ENCODE data around the gene SORCS2.

SORCS2 gene

DNA sequence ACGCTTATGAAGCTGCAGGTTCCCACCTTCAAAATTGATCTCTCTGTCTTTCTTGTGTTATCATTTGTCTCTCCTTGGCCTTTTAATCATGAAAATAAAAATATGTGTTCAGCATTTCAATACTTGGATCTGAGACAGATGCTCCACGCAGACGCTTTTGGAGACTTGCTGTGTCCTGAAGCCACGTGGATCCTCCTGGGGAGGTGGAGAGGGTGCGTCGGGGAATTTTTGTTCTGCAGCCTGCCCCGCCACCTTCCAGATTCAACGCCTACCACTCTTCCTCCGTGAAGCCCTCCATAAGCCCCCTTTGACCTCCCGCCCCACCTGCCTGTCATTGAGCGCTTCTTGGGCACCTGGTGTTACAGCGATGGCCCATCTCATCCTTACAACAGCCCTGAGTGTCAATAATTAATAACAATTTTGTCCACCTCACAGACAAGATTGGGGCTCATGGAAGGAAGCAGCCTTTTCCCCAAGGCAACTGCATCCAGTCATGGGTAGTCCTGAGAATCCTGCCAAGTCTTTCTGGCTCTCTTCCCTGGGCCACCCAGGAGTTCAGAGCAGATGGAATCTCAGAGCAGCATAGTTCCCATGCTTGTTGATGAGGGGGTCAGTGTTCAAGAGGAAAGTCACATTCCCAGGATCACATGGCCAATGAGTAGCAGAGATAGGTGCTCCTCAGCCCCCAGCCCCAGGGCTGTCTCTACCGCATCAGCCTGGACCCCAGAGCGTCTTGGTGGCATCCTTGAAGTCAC, 415.0 kb downstream of the SORCS2 start:
- no peak for DNase-seq

DNA sequence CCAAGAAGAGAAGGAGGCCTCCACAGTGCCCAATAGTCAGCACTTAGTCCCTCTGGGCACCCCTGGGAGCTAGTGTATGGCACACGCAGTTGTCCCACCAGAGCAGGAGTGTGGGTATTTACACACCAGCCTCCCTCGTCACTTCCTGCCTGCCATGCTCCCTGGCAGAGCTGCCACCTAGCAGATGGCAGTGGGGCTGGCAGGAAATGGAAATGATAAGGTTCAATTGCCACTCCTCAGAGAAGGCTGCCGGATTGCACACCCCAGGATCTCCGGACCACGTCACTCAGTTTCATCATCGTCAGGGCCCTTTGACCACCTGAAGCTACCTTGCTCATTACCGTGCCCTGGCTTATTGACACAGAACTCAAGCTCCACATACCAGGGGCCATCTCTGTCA, 415.7 kb downstream of the SORCS2 start:
- no peak for DNase-seq

DNA sequence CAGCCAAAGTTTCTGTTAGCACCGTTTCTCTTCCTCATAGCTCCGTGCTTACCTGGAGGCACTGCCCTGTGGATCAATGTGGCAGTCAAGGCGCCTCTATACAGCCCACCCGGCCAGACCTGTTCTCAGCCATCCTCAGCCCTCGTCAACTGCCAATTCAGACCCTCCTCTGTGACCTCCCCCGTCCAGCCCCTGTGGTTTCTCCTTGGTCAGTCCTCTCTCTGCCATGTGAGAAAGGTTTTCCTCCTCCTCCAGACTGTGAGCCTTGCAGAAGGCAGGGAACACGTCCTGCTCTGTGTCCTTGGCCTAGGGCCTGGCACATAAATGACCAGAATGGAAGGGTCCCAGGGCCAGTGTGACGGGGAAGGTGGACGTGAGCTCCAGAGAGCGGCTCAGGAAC, 417.0 kb downstream of the SORCS2 start:
- no peak for DNase-seq

DNA sequence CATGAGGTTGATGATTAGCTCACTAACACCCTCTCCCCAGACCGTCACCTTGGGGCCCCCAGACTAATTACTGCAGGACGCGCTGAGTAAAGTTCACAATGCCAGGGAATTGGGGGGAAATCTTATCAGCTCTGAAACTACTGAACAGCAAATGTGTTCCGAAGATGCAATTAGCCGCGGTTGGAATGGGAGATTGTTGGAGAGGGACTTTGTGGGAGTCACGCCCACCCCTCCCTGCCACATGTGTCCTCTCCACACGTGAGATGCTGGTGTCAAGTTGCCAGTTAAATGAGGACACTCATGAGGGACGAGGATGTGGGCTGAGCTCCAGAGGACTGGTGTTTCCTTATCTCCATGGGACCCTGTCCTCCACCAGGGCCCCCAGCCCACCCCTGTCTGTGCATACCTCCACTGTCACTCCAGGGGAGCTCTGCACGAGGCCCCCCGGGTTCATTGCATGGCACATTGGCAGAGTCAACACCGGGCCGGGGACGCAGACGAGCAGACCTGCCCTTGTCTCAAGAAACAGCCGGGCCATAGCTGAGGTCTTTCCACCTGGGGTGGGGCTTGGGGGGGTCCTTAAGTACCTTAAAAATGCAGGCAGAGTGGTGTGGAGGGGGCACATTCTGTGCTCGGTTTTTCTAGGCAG, 417.8 kb downstream of the SORCS2 start:
- no peak for DNase-seq

DNA sequence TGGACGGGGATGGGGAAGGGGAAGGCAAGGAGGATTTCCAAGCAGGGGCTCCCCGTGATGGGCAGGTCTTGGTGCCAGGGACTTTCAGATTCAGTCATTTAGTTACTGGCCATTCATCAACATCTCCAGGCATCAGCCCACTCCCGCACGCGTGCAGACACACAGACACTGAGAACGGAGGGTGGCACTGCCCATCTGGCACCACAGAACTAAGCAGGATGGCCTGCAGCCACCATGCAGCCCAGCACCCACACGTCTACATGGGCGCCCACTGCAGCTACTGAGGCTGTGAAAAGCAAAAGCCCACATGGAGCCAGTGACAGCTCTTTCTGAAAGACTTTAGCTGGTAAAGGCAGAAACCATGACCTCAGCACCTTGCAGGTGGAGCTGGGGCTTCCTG, 418.5 kb downstream of the SORCS2 start:
- no peak for DNase-seq

GRCh38 chr4:7612311-7612897, 420.1 kb downstream of the SORCS2 start:
- DNase-seq: no peak

- no peak for DNase-seq
Measured at GRCh38 chr4:7614350-7614949, 422.1 kb downstream of the SORCS2 start.

DNA sequence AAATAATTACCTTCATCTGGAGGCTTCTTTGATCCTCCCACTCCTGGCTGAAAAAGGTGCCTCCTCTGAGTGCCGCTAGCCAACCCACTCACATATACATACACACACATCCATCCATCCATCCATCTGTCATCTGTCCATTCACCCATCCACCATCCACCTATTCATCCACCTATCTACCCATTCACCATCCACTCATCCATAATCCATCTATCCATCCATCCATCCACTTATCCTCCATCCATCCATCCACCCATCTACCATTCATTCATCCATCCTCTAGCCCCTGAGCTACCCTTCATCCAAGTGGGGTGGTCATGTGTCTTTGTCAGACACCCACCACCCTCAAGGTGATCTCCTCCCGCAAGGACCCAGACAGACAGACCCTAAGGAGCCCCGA, 423.9 kb downstream of the SORCS2 start:
- no peak for DNase-seq

DNA sequence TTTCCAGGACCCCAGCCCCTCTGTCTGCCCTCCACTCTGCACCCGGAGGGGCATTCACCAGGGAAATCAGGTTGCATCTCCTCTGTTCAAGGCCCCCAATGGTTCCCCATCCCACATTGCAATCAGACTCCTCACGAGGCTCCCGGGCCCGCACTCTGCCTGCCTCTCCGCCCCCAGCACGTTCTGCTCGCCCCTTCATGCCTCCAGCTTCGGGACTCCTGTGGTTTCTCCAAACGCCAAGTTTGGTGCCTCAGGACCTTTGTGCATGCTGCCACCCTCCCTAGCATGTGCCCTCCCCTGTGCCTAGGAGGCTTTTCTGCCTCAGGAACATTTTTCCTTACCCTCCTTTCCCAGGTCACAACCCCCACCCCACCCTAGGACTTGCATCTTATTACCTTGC, 426.0 kb downstream of the SORCS2 start:
- DNase-seq: no peak

DNA sequence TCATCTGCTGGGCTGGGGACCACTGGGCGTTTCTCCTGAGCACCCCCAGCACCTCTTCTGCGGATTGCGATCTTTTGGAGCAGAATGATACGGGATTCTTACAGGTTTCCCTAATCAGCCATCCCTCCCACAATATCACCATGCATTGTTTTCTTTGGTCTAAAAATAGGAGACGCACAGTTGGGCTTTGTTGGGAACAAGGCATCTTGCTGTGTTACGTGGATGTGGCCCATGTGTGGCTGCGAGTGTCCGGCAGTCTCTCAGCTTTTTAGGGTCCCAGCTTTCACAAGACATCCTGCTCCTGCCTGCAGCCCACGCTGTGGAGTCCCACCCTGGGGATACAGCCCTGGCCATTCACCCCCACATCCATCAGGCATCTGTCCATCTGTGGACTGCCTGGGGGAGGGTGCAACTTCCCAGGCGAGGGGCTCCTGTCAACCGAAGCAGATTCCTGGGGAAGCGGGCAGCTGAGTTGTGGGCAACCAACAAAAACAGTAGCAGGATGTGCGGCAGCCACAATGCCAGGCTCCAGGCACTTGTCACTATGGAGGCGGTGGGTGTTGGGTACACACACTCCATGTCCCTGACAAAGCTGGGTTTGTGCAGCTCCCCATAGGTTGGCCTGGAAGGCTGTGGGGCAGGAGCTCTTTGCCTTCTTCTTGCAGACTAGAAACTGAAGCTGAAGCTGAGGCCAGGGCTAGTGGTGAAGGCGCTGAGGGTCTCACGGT, 427.9 kb downstream of the SORCS2 start:
- no peak for DNase-seq

GRCh38 chr4:7620814-7621176, 428.5 kb downstream of the SORCS2 start:
- DNase-seq: no peak

DNA sequence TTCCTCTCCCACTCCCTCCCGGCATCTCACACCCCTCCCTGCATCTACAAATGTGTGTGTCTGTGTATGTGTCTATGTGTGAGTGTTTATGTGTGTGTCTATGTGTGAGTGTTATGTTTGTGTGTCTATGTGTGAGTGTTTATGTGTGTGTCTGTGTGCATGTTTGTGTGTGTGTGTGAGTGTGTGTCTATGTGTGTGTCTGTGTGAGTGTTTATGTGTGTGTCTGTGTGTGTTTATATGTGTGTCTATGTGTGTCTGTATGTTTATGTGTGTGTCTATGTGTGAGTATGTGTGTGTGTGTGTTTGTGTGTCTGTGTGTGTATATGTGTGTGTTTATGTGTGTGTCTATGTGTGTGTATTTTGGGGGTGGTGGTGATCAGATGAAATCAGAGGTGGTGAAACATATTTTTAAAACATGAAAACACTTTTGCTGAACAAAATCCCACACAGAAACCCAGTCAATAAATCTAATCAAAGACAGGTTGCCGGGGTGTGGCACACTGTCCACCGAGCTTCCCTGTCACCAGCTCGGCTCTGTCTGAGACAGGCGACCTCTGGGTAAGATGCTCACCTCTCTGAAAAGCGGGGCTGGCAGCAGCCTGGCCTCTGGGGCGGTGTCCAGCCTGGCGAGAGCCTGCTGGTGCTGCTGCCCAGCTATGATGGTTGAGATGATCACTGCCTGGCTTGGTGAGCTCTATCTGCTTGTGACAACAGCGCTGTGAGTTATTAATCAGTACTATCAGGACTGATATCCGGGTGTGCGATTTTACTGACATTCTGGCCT, 429.1 kb downstream of the SORCS2 start:
- no peak for DNase-seq

DNA sequence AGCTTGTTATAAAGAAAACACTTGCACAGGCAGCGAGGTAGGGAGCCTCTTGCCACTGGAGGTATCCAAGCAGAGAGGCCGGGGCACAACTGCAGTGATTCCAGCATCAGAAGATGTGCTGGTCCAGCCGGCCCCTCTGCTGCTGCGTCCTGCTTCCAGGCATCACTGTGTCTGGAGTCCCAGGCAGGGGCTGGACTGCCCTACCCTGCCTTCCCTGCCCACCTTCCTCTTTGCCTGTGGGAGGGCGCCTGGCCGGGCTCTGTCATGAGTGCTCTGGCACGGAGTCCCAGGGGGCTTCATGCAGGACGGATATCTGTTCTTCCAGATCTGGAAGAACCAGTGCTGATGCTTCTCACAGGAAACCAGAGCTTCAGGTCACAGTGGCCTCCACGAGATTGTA, 430.0 kb downstream of the SORCS2 start:
- no peak for DNase-seq

- no peak for DNase-seq
Measured at GRCh38 chr4:7623468-7623867, 431.1 kb downstream of the SORCS2 start.

- DNase-seq: no peak
Measured at GRCh38 chr4:7624396-7624980, 432.1 kb downstream of the SORCS2 start.

DNA sequence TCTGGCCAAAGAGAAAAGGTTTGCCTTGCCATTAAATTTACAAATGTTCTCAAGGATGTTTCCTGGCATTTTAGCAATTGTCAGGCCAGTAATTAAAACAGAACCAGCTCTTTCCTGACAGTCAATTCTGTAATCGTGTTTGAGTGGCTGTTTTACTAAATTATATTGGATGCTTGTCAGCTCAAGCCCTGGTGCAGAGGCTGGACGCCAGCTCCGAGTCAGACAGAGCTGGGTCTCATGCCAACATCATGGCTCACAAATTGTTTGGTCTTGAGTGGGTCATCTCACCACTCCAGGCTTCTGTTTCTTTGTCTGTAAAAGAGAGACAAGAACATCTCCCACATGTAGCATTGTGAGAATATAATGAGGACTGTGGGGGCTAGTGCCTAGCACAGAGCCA, 432.7 kb downstream of the SORCS2 start:
- DNase-seq: no peak

DNA sequence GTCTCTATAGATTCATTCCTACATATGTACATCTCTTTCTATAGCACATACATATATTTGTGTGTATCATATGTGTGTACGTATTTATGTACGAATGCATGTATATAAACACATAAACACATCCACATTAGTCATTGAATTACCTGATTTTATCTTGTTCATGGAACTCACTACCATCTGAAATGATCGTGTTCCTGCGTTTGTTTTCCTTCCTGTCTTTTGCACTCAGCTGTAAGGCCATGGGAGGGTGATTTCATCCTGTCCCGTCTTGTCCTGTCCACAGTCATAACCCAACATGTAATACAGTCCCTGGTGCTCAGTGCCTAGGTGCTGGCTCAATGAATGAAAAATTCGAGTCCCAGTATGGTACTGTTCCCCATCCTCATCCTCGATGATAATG, 434.2 kb downstream of the SORCS2 start:
- no peak for DNase-seq

- DNase-seq: no peak
Measured at GRCh38 chr4:7627251-7628250, 435.2 kb downstream of the SORCS2 start.

GRCh38 chr4:7628432-7628831, 436.1 kb downstream of the SORCS2 start:
- DNase-seq: no peak

DNA sequence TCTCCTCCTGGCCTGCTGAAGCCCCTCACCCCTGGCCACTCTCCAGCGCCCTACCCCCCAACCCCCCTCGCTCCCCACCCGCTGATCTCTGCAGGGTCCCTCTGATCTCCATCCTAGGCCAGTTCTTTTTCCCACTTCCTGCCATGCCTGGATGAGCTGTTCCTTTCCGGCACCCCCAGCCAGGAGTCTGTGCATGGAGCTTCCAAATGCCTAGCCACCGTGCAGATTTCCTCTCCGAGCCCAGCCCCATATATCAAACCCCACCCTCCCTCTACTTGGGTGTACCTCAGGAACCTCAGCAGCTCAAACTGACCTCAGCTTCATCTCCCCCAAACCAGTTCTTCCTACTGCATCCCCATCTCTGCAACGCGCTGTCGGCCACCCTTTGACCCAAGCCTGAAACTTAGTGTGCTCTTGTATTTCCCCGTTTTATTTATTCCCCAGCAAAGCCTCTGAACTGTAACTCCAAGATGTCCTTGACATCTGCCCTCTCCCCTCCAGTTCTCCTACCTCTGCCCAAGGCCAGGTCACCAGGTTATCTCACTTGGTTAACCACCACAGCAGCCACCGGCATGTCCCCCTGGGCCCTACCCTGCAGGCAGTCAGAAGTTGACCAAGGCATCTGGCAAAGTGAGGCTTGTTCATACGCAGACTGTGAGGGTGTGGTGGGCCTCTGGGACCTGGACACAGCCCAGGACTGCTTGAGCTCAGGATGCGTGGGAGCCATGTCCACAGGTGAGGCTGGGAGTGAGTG, 437.3 kb downstream of the SORCS2 start:
- no peak for DNase-seq
